A673 (cell line): ENCODE measurements around the gene PBX4.

Experiments used
- CTCF ChIP-seq: fragments of 300-800, 200-600 bp; sonication (generic); conservative IDR thresholded peaks from 2 replicates; pipeline ENCODE4 v1.5.1; 2017; ENCODE audit warnings: low read depth, mild to moderate bottlenecking, antibody characterized with exemption, low read length, moderate library complexity, mixed read lengths
- EZH2 ChIP-seq: fragments of 200-600 bp; sonication (generic); IDR thresholded peaks from 2 replicates; pipeline ENCODE4 v1.6.1; 2017; ENCODE audit warnings: borderline replicate concordance, low read depth, mild to moderate bottlenecking, mixed read lengths, antibody characterized with exemption, low read length; ENCODE audit not compliant: poor library complexity, severe bottlenecking

GRCh38 chr19:19513682-19514081, 104.8 kb downstream of the PBX4 start:
- TF ChIP-seq EZH2 (no peak), CTCF (no peak)
